Measurements from ENCODE around the gene CD36.

Gene CD36

GRCh38 chr7:80637454-80637853 lies 988 bp upstream of the CD36 start:
- no peaks in the 10 kb centered on the region for H3K4me1 ChIP-seq (ENCODE audit: control insufficient read depth, insufficient read depth, low read depth, low read length)
- H3K79me1 ChIP-seq (replicated peaks; ENCODE audit: low read length, poor library complexity, severe bottlenecking) = no peaks in the 10 kb centered on the region
- no peak overlapping the region for H2BK120ac ChIP-seq (ENCODE audit: low read depth, low read length)
- H2BK5ac ChIP-seq (ENCODE audit: low read depth, low read length, poor library complexity, severe bottlenecking) = no peak overlapping the region
- no peak overlapping the region for H4K91ac ChIP-seq (ENCODE audit: low read length)
- H3K18ac ChIP-seq (ENCODE audit: low read depth in 1 of 2, low read length in 2 of 2) = no peak overlapping the region
- no peak overlapping the region for H3K4me2 ChIP-seq (ENCODE audit: low read length, poor library complexity, severe bottlenecking)
- H3K14ac ChIP-seq (ENCODE audit: low read length in 2 of 2) = no peak overlapping the region
- no peaks in the 10 kb centered on the region for H3K27me3 ChIP-seq (ENCODE audit: control insufficient read depth in 1 of 2, insufficient read depth in 1 of 2, low read length in 2 of 2)
- H3K9me3 ChIP-seq (ENCODE audit: control insufficient read depth, low read length) = peaks cover 12% of the 10 kb centered on the region
- peak overlapping the region; percentile 84 for H3K9ac ChIP-seq (ENCODE audit: low read length)
- no CpG with 5 or more reads among the region's 2 CpGs for WGBS
- no peak overlapping the region for H3K4me3 ChIP-seq (ENCODE audit: insufficient read depth in 1 of 2, low read depth in 1 of 2, low read length in 2 of 2)
- H4K8ac ChIP-seq (ENCODE audit: low read length) = no peak overlapping the region
- no peak overlapping the region for H3K27ac ChIP-seq (ENCODE audit: low read length, poor library complexity, severe bottlenecking)
- H2BK15ac ChIP-seq (ENCODE audit: low read depth, poor library complexity, severe bottlenecking) = no peak overlapping the region
- H3K23ac ChIP-seq (ENCODE audit: low read length in 2 of 2) = no peak overlapping the region
- DNase-seq = no peak
- H3K36me3 ChIP-seq (ENCODE audit: control insufficient read depth in 1 of 2, insufficient read depth in 2 of 2, low read depth in 1 of 2, low read length in 2 of 2) = no peaks in the 10 kb centered on the region
- H3K4ac ChIP-seq (ENCODE audit: low read depth in 1 of 2, low read length in 2 of 2) = no peak overlapping the region
- H2AK5ac ChIP-seq (ENCODE audit: low read length, severe bottlenecking) = no peak overlapping the region
- no peak overlapping the region for H2BK12ac ChIP-seq (ENCODE audit: low read length in 2 of 2)
- no peak overlapping the region for H2AFZ ChIP-seq (ENCODE audit: low read depth, low read length)

GRCh38 chr7:80639011-80639410 lies 569 bp downstream of the CD36 start:
- H4K8ac ChIP-seq (ENCODE audit: low read length) = no peak overlapping the region
- no peak overlapping the region for H3K4ac ChIP-seq (ENCODE audit: low read depth in 1 of 2, low read length in 2 of 2)
- H3K9me3 ChIP-seq (ENCODE audit: control insufficient read depth, low read length) = peaks cover 12% of the 10 kb centered on the region
- no peak overlapping the region for H2BK5ac ChIP-seq (ENCODE audit: low read depth, low read length, poor library complexity, severe bottlenecking)
- H2BK120ac ChIP-seq (ENCODE audit: low read depth, low read length) = no peak overlapping the region
- H4K91ac ChIP-seq (ENCODE audit: low read length) = no peak overlapping the region
- H3K4me1 ChIP-seq (ENCODE audit: control insufficient read depth, insufficient read depth, low read depth, low read length) = no peaks in the 10 kb centered on the region
- H3K27ac ChIP-seq (ENCODE audit: low read length, poor library complexity, severe bottlenecking) = no peak overlapping the region
- peak overlapping the region; percentile 84 for H3K9ac ChIP-seq (ENCODE audit: low read length)
- no peak overlapping the region for H2BK15ac ChIP-seq (ENCODE audit: low read depth, poor library complexity, severe bottlenecking)
- H3K18ac ChIP-seq (ENCODE audit: low read depth in 1 of 2, low read length in 2 of 2) = no peak overlapping the region
- no peaks in the 10 kb centered on the region for H3K27me3 ChIP-seq (ENCODE audit: control insufficient read depth in 1 of 2, insufficient read depth in 1 of 2, low read length in 2 of 2)
- no peak overlapping the region for H2BK12ac ChIP-seq (ENCODE audit: low read length in 2 of 2)
- no peak overlapping the region for H2AFZ ChIP-seq (ENCODE audit: low read depth, low read length)
- DNase-seq = no peak
- peak overlapping the region in 1 of 2 experiments; percentile 61 for H3K4me3 ChIP-seq (ENCODE audit: insufficient read depth in 1 of 2, low read depth in 1 of 2, low read length in 2 of 2)
- H3K4me2 ChIP-seq (ENCODE audit: low read length, poor library complexity, severe bottlenecking) = no peak overlapping the region
- H3K36me3 ChIP-seq (ENCODE audit: control insufficient read depth in 1 of 2, insufficient read depth in 2 of 2, low read depth in 1 of 2, low read length in 2 of 2) = no peaks in the 10 kb centered on the region
- H3K79me1 ChIP-seq (replicated peaks; ENCODE audit: low read length, poor library complexity, severe bottlenecking) = no peaks in the 10 kb centered on the region
- no peak overlapping the region for H2AK5ac ChIP-seq (ENCODE audit: low read length, severe bottlenecking)
- no peak overlapping the region for H3K14ac ChIP-seq (ENCODE audit: low read length in 2 of 2)
- H3K23ac ChIP-seq (ENCODE audit: low read length in 2 of 2) = no peak overlapping the region

- no peaks in the 10 kb centered on the region for H3K27me3 ChIP-seq (ENCODE audit: control insufficient read depth in 1 of 2, insufficient read depth in 1 of 2, low read length in 2 of 2)
- peak; percentile 75 for DNase-seq
These were observed 2.4 kb downstream of the CD36 start for GRCh38 chr7:80640846-80641245.

GRCh38 chr7:80641548-80641947 lies 3.1 kb downstream of the CD36 start:
- H3K9ac ChIP-seq (ENCODE audit: low read length) = peak overlapping the region; percentile 84
- H3K4me1 ChIP-seq (ENCODE audit: control insufficient read depth, insufficient read depth, low read depth, low read length) = no peaks in the 10 kb centered on the region
- H3K4me2 ChIP-seq (ENCODE audit: low read length, poor library complexity, severe bottlenecking) = no peak overlapping the region
- no peak overlapping the region for H4K8ac ChIP-seq (ENCODE audit: low read length)
- no peak overlapping the region for H2AFZ ChIP-seq (ENCODE audit: low read depth, low read length)
- H3K18ac ChIP-seq (ENCODE audit: low read depth in 1 of 2, low read length in 2 of 2) = no peak overlapping the region
- no peak overlapping the region for H3K14ac ChIP-seq (ENCODE audit: low read length in 2 of 2)
- no peak overlapping the region for H3K27ac ChIP-seq (ENCODE audit: low read length, poor library complexity, severe bottlenecking)
- no peak overlapping the region for H3K23ac ChIP-seq (ENCODE audit: low read length in 2 of 2)
- H2BK5ac ChIP-seq (ENCODE audit: low read depth, low read length, poor library complexity, severe bottlenecking) = no peak overlapping the region
- H4K91ac ChIP-seq (ENCODE audit: low read length) = no peak overlapping the region
- peaks cover 12% of the 10 kb centered on the region for H3K9me3 ChIP-seq (ENCODE audit: control insufficient read depth, low read length)
- no peak overlapping the region for H2BK120ac ChIP-seq (ENCODE audit: low read depth, low read length)
- no peak overlapping the region for H2BK12ac ChIP-seq (ENCODE audit: low read length in 2 of 2)
- H3K36me3 ChIP-seq (ENCODE audit: control insufficient read depth in 1 of 2, insufficient read depth in 2 of 2, low read depth in 1 of 2, low read length in 2 of 2) = no peaks in the 10 kb centered on the region
- H2AK5ac ChIP-seq (ENCODE audit: low read length, severe bottlenecking) = no peak overlapping the region
- no peak overlapping the region for H2BK15ac ChIP-seq (ENCODE audit: low read depth, poor library complexity, severe bottlenecking)
- H3K4me3 ChIP-seq (ENCODE audit: insufficient read depth in 1 of 2, low read depth in 1 of 2, low read length in 2 of 2) = peak overlapping the region in 1 of 2 experiments; percentile 29
- no peak overlapping the region for H3K4ac ChIP-seq (ENCODE audit: low read depth in 1 of 2, low read length in 2 of 2)
- no peaks in the 10 kb centered on the region for H3K79me1 ChIP-seq (replicated peaks; ENCODE audit: low read length, poor library complexity, severe bottlenecking)
- H3K27me3 ChIP-seq (ENCODE audit: control insufficient read depth in 1 of 2, insufficient read depth in 1 of 2, low read length in 2 of 2) = no peaks in the 10 kb centered on the region
- peak; percentile 75 for DNase-seq

More at GRCh38 chr7:80640846-80641245, 2.4 kb downstream of the CD36 start:
- Histone ChIP-seq H2BK120ac (ENCODE audit: low read depth, low read length) (no peak overlapping the region), H2BK5ac (ENCODE audit: low read depth, low read length, poor library complexity, severe bottlenecking) (no peak overlapping the region), H3K4ac (ENCODE audit: low read depth in 1 of 2, low read length in 2 of 2) (no peak overlapping the region), H2AK5ac (ENCODE audit: low read length, severe bottlenecking) (no peak overlapping the region), H3K14ac (ENCODE audit: low read length in 2 of 2) (no peak overlapping the region), H3K79me1 (replicated peaks; ENCODE audit: low read length, poor library complexity, severe bottlenecking) (no peaks in the 10 kb centered on the region), H3K4me1 (ENCODE audit: control insufficient read depth, insufficient read depth, low read depth, low read length) (no peaks in the 10 kb centered on the region), H2AFZ (ENCODE audit: low read depth, low read length) (no peak overlapping the region), H4K91ac (ENCODE audit: low read length) (no peak overlapping the region), H2BK12ac (ENCODE audit: low read length in 2 of 2) (no peak overlapping the region), H3K9ac (ENCODE audit: low read length) (peak overlapping the region; percentile 84), H3K9me3 (ENCODE audit: control insufficient read depth, low read length) (peaks cover 12% of the 10 kb centered on the region), H3K27ac (ENCODE audit: low read length, poor library complexity, severe bottlenecking) (no peak overlapping the region), H3K23ac (ENCODE audit: low read length in 2 of 2) (no peak overlapping the region), H2BK15ac (ENCODE audit: low read depth, poor library complexity, severe bottlenecking) (no peak overlapping the region), H3K4me3 (ENCODE audit: insufficient read depth in 1 of 2, low read depth in 1 of 2, low read length in 2 of 2) (peak overlapping the region in 1 of 2 experiments; percentile 61), H3K4me2 (ENCODE audit: low read length, poor library complexity, severe bottlenecking) (no peak overlapping the region), H3K36me3 (ENCODE audit: control insufficient read depth in 1 of 2, insufficient read depth in 2 of 2, low read depth in 1 of 2, low read length in 2 of 2) (no peaks in the 10 kb centered on the region), H4K8ac (ENCODE audit: low read length) (no peak overlapping the region), H3K18ac (ENCODE audit: low read depth in 1 of 2, low read length in 2 of 2) (no peak overlapping the region)
- WGBS = no CpG with 5 or more reads among the region's 1 CpG
